A673 (cell line): Measurements from ENCODE around the gene ORC4. TPM values are rescaled to one million over a fixed set of nuclear protein-coding genes. Genes with fewer than 3 reads are reported as not detected.
A peak's percentile ranks its signal among the peaks of the same experiment; 100 is the strongest.

Experiments
- BruUV-seq: library from RNA; stranded (reverse); fragments of 400-500 nt; replicated peaks from 2 replicates; lab custom pipeline; 2021; lab: Mats Ljungman, UMichigan
- CTCF ChIA-PET: fragments of 300-600 bp; sonication (Branson Sonifier 250); formaldehyde crosslinking; loops from one replicate; lab custom pipeline; 2022; ENCODE audit warnings: antibody characterized with exemption; lab: Charles Lee
- POLR2A ChIA-PET: fragments of 300-600 bp; sonication (Branson Sonifier 250); formaldehyde crosslinking; loops from one replicate; lab custom pipeline; 2022; ENCODE audit warnings: antibody characterized with exemption; ENCODE audit not compliant: low non-redundant PET; lab: Charles Lee
- DNase-seq: peaks from one replicate; pipeline ENCODE4 v3.0.0-alpha.2; 2015; ENCODE audit warnings: low spot score
- H3K27ac ChIP-seq: fragments of 200-600 bp; sonication (generic); 2 replicates; pipeline ENCODE4 v1.5.1; 2016; ENCODE audit warnings: mixed run types, low read depth, mild to moderate bottlenecking, mixed read lengths, antibody characterized with exemption, low read length; ENCODE audit not compliant: poor library complexity, severe bottlenecking
- H3K27me3 ChIP-seq: fragments of 200-600 bp; sonication (generic); replicated peaks from 2 replicates; pipeline ENCODE4 v1.6.1; 2017; ENCODE audit warnings: mixed run types, low read depth, mild to moderate bottlenecking, mixed read lengths, antibody characterized with exemption, low read length; ENCODE audit not compliant: insufficient read depth, poor library complexity
- H3K36me3 ChIP-seq: fragments of 200-600 bp; sonication (generic); 2 replicates; pipeline ENCODE4 v1.6.1; 2016; ENCODE audit warnings: mixed run types, mild to moderate bottlenecking, mixed read lengths, antibody characterized with exemption, low read length; ENCODE audit not compliant: insufficient read depth, poor library complexity, severe bottlenecking
- H3K4me1 ChIP-seq: fragments of 200-600 bp; sonication (generic); 2 replicates; pipeline ENCODE4 v1.6.1; 2017; ENCODE audit warnings: mixed run types, mild to moderate bottlenecking, mixed read lengths, antibody characterized with exemption, low read length; ENCODE audit not compliant: insufficient read depth, poor library complexity, severe bottlenecking
- H3K4me3 ChIP-seq: fragments of 200-600 bp; sonication (generic); 2 replicates; pipeline ENCODE4 v1.5.1; 2016; ENCODE audit warnings: low read depth, mixed run types, mild to moderate bottlenecking, mixed read lengths, low read length; ENCODE audit not compliant: poor library complexity, severe bottlenecking
- H3K9me3 ChIP-seq: fragments of 200-600 bp; sonication (generic); 2 replicates; pipeline ENCODE4 v1.6.1; 2016; ENCODE audit warnings: mixed run types, low read depth, mild to moderate bottlenecking, mixed read lengths, antibody characterized with exemption, low read length; ENCODE audit not compliant: poor library complexity, severe bottlenecking
- CTCF ChIP-seq: fragments of 300-800, 200-600 bp; sonication (generic); conservative IDR thresholded peaks from 2 replicates; pipeline ENCODE4 v1.5.1; 2017; ENCODE audit warnings: low read depth, mild to moderate bottlenecking, antibody characterized with exemption, low read length, moderate library complexity, mixed read lengths
- EZH2 ChIP-seq: fragments of 200-600 bp; sonication (generic); IDR thresholded peaks from 2 replicates; pipeline ENCODE4 v1.6.1; 2017; ENCODE audit warnings: borderline replicate concordance, low read depth, mild to moderate bottlenecking, mixed read lengths, antibody characterized with exemption, low read length; ENCODE audit not compliant: poor library complexity, severe bottlenecking
- intact Hi-C: fragments of 100-400 bp; cut with micrococcal nuclease; formaldehyde crosslinking; loops from one replicate; pipeline ENCODE4 v1.10.0; 2022; ENCODE audit not compliant: unreplicated experiment
- total RNA-seq: library from RNA; stranded (reverse); gene quantifications from 2 replicates; pipeline ENCODE4 v1.2.3, GENCODE V29; 2021

The ORC4 gene
- total RNA-seq, 1 experiment from 2014 or later = 63.5 TPM

- BruUV-seq = no TSS peak
These were observed 103.8 kb downstream of the ORC4 start for GRCh38 chr2:147916723-147917122.

GRCh38 chr2:147916067-147916466, 104.5 kb downstream of the ORC4 start:
- no peak for DNase-seq
- TF ChIP-seq CTCF (no peak), EZH2 (no peak)
- Histone ChIP-seq H3K27ac (no peak overlapping the region), H3K36me3 (peaks cover 5% of the 10 kb centered on the region), H3K27me3 (no peaks in the 10 kb centered on the region), H3K4me1 (peaks cover 24% of the 10 kb centered on the region), H3K4me3 (no peak overlapping the region), H3K9me3 (no peaks in the 10 kb centered on the region)
- intact Hi-C loops = no loop called here
- POLR2A ChIA-PET = no interaction called here
- BruUV-seq = no TSS peak
- CTCF ChIA-PET = no interaction called here

More at GRCh38 chr2:147916723-147917122, 103.8 kb downstream of the ORC4 start:
- no peaks in the 10 kb centered on the region for H3K9me3 ChIP-seq
- DNase-seq = no peak
- intact Hi-C loops = no loop called here
- H3K4me3 ChIP-seq = no peak overlapping the region
- H3K36me3 ChIP-seq = peaks cover 5% of the 10 kb centered on the region
- H3K27me3 ChIP-seq = no peaks in the 10 kb centered on the region
- H3K4me1 ChIP-seq = peaks cover 17% of the 10 kb centered on the region
- no peak overlapping the region for H3K27ac ChIP-seq
- CTCF ChIA-PET = no interaction called here
- POLR2A ChIA-PET = no interaction called here
- no peak for TF ChIP-seq CTCF
- no peak for TF ChIP-seq EZH2

- peak; percentile 65 for DNase-seq
- no TSS peak for BruUV-seq
- TF ChIP-seq CTCF (no peak), EZH2 (no peak)
- ChIA-PET POLR2A (no interaction called here), CTCF (no interaction called here)
- H3K27ac ChIP-seq = peak overlapping the region; percentile 50
- H3K27me3 ChIP-seq = no peaks in the 10 kb centered on the region
- no peak overlapping the region for H3K4me3 ChIP-seq
- peaks cover 5% of the 10 kb centered on the region for H3K36me3 ChIP-seq
- intact Hi-C loops = no loop called here
- H3K4me1 ChIP-seq = peaks cover 32% of the 10 kb centered on the region
- no peaks in the 10 kb centered on the region for H3K9me3 ChIP-seq
These were observed 106.6 kb downstream of the ORC4 start for GRCh38 chr2:147913701-147914480.
